Left forelimb (tissue), 1 donor: ENCODE measurements around the gene RRAGD.
"Not testable (repeated sequence)": the region's sequence is repeated elsewhere in the genome, so short reads cannot be mapped to it uniquely, and the experiment has no call there.

Source experiments
- DNase-seq: peaks from one replicate; pipeline ENCODE4 v3.0.0-alpha.2; 2018; ENCODE audit warnings: low spot score

RRAGD gene

GRCh38 chr6:89411145-89412070 lies 665 bp downstream of the RRAGD start:
- peak; percentile 72 for DNase-seq

- DNase-seq = no peak
Measured at GRCh38 chr6:89410788-89411144, 1.3 kb downstream of the RRAGD start.

GRCh38 chr6:89410231-89410761 lies 1.8 kb downstream of the RRAGD start:
- DNase-seq = no peak

GRCh38 chr6:89409461-89410035 lies 2.5 kb downstream of the RRAGD start:
- no peak for DNase-seq

GRCh38 chr6:89406141-89406540 lies 5.9 kb downstream of the RRAGD start:
- DNase-seq = no peak

- no peak for DNase-seq
Measured at GRCh38 chr6:89404512-89404911, 7.6 kb downstream of the RRAGD start.

- no peak for DNase-seq
Measured at GRCh38 chr6:89402776-89403175, 9.3 kb downstream of the RRAGD start.

GRCh38 chr6:89400912-89401399 lies 11.1 kb downstream of the RRAGD start:
- no peak for DNase-seq

GRCh38 chr6:89400050-89400449 lies 12.0 kb downstream of the RRAGD start:
- no peak for DNase-seq

GRCh38 chr6:89398762-89399525 lies 13.1 kb downstream of the RRAGD start:
- no peak for DNase-seq

- DNase-seq = not testable (repeated sequence)
Measured at GRCh38 chr6:89397884-89398283, 14.2 kb downstream of the RRAGD start.

GRCh38 chr6:89393659-89394058 lies 18.4 kb downstream of the RRAGD start:
- DNase-seq = no peak

GRCh38 chr6:89392823-89393222 lies 19.2 kb downstream of the RRAGD start:
- DNase-seq = no peak

GRCh38 chr6:89388846-89389245 lies 23.2 kb downstream of the RRAGD start:
- DNase-seq = no peak

GRCh38 chr6:89387516-89388201 lies 24.4 kb downstream of the RRAGD start:
- no peak for DNase-seq

GRCh38 chr6:89386917-89387491 lies 25.1 kb downstream of the RRAGD start:
- no peak for DNase-seq

- DNase-seq = no peak
Measured at GRCh38 chr6:89385846-89386245, 26.2 kb downstream of the RRAGD start.

- DNase-seq = no peak
Measured at GRCh38 chr6:89385156-89385667, 26.9 kb downstream of the RRAGD start.

GRCh38 chr6:89381031-89381430 lies 31.0 kb downstream of the RRAGD start:
- DNase-seq = no peak

GRCh38 chr6:89379281-89379680 lies 32.8 kb downstream of the RRAGD start:
- DNase-seq = no peak

- no peak for DNase-seq
Measured at GRCh38 chr6:89378628-89379027, 33.4 kb downstream of the RRAGD start.
